HG03457 (cell line): Measurements from ENCODE around the gene OSTF1.

Source experiments
- ATAC-seq: cut with Tn5 transposase; IDR thresholded peaks from one replicate; pipeline ENCODE4 v1.9.1; 2021; ENCODE audit warnings: moderate number of reproducible peaks; ENCODE audit not compliant: unreplicated experiment

The OSTF1 gene, protein sequence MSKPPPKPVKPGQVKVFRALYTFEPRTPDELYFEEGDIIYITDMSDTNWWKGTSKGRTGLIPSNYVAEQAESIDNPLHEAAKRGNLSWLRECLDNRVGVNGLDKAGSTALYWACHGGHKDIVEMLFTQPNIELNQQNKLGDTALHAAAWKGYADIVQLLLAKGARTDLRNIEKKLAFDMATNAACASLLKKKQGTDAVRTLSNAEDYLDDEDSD

DNA sequence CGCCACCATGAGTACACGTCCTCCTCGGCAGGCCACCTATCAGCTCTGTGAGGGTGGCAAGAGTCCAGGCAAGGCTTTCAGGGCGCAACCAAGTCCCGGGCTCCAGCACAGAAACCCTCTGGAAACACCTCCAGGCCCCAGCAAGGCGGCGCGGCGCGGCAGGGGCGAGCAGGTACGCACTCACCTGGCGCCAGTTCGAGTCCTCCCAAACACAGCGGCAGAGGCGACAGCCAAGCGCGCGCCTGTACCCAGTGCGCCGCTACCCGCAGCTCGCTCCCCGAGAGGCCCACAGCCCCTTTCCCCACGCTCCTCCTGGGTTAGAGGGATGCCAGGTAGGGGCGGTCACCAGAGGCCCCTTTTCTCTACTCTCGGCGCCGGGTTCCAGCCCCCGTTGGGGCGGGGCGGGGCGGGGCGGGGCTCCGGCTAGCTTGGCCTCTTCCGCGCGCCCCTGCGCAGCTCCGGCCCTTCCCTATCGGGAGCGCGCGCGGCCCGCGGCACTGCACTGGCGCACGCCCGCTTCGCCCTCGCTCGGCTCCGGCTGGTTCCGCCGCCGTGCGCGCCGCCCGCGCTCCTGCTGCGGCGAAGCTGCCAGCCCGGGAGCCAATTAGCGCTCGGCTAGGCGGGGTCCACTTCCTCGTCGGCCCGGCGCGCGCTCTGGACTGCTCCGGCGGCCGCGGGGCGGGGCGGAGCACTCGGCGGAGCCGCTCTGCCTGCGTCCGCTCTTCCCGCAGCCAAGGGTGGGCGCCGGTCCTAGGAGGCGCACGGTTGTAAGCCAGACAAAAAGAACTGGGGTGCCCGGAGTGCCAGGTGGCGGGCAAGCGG lies at the start of gene OSTF1, which contains the start of gene NMRK1:
OSTF1 (plus strand) TSS at position 691 of the 822 bp plus-strand sequence. CDS start 179 bp downstream, outside the sequence.
NMRK1 (minus strand) TSS at position 332 of the 822 bp plus-strand sequence. CDS start 5,040 bp downstream, outside the sequence.
- peak; percentile 89 for ATAC-seq

- ATAC-seq: no peak
These were observed 49.3 kb upstream of the OSTF1 start for GRCh38 chr9:75039009-75039408.

DNA sequence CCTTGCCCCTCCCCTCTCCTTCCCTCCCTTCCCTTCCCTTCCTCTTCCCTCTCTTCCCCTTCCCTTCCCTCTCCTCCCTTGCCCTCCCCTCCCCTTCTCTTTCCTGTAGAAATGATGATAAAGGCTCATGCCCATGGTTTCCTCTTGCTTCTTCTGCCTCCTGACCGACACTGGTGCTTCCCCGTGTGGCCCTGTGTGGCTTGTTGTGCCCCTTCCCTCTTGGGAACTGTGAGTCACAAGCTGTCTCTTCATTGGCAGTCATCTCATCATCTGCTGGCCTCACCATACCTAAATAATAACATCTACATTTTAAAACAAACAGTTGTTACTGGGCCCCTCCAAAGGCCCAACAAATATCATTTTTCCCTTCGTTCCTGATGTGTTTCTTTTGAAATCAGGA lies 48.5 kb upstream of the OSTF1 start:
- ATAC-seq: no peak

DNA sequence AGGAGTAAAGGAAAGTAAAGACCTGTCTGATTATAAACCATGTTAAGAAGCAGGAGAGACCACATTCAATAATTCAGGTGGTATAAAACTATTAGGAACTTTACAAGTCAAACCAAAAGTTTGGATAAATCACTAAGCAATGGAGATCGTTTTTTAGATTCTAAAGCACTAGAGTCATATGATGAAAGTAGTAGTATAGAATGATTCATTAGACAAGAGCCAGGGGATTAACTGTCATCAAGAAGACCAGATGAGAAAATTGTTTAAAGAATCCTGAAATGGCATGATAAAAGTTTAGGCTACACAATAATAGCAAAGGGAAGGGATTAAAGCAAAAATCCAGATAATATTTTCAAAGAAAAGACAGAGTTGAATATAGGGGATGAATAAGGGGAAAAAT lies 47.3 kb upstream of the OSTF1 start:
- ATAC-seq: no peak

DNA sequence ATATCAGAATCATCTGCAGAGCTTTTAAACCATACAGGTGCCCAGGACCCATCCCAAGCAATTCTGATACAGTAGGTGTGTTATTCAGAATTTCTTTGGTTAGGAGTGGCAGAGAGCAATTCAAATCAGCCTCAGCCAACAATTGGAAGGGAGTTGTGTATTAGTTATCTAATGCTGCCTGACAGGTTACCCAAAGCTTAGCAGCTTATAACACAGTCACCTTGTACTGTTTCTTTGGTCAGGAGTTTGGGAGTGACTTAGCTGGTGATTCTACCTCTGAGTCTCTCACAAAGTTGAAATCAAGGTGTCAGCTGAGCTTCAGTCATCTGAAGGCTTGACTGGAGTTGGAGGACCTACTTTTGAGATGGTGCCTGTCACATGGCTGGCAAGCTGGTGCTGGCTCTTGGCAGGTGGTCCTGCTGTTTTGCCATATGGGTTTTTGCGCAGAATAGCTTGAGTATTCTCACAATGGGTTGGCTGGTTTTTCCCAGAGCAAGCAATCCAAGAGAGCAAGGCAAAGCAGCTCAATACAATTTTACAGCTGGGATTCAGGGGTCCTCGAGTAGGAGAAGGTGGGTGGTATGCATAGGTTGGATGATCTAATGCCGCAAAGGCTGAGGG lies 41.5 kb upstream of the OSTF1 start:
- ATAC-seq: no peak

- no peak for ATAC-seq
These were observed 40.8 kb upstream of the OSTF1 start for GRCh38 chr9:75047506-75047905.

DNA sequence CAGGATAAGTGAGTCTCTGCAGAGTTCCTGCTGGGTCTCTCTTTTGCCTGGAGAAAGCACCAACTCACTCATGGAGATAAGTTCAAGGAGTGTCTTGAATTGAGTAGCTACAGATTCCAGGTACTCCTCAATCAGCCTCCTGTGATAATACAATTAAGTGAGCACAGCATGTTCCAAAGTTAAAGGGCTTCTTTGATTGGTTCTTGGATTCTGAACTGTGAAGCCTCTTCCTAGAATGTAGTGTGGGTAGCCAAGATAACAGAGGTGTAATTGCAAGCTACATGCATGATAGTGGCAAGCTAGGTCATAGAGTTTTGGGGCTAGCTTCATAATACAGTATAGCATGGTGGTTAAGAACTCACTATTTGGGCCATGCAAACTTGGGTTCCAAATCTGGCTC lies 37.0 kb upstream of the OSTF1 start:
- ATAC-seq: no peak

- ATAC-seq: peak; percentile 99
These were observed 34.4 kb upstream of the OSTF1 start for GRCh38 chr9:75053869-75054268.

DNA sequence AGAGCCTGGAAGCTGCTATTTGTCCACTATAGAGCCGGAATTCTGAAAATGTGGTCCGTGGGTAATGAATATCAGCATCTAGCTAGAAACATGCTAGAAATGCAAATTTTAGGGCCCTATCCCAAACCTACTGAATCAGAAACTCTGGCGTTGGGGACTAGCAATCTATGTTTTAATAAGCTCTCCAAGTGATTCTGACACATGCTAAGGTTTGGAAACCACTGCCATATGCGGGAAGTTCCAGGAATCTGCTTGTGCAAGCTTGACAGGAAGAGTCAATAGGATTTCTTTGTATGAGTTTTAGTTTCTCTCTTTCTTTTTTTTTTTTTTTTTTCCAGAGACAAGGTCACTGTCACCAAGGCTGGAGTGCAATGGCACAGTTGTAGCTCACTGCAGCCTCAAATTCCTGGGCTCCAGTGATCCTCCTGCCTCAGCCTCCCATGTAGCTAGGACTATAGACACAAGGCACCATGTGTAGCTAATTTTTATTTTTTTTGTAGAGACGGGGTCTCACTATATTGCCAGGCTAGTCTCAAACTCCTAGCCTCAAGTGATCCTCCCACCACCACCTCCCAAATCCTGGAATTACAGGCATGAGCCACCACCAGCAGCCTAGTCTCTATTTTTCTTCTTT lies 33.8 kb upstream of the OSTF1 start:
- ATAC-seq: no peak

GRCh38 chr9:75061169-75061568 lies 27.1 kb upstream of the OSTF1 start:
- no peak for ATAC-seq

DNA sequence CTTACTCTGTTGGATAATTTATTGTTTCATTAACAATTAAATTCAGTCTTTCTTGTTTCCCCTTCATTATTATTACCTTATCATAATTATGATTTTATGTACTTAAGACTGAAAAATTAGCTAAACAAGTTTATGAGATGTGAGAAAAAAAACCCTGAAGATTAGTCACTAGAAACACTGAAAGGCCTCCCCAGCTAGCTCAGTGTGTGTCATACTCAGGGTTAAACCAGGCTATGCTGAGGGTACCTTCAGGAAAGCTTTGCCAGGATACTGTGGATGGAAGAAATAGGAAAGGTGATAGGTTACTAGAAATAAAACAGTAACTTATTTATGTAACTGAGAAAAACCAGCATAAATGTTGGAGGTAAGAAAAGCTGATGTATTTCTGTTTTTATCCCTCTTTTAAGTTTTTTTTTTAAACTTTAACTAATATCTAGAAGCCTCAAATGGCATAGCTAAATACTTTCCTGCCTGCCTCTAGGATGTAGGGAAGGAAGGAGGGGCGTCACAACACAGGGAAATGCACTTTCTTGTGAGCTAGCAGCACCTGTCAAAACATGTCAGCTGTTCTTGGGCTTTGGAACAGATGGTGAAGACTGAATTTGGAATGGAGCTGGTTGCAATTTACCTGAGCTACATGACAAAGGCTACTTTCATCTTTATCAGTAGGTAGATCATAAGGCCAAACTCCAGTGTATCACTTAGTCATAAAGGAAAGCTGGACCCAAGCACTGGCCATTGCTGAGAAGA lies 24.6 kb upstream of the OSTF1 start:
- ATAC-seq: no peak

DNA sequence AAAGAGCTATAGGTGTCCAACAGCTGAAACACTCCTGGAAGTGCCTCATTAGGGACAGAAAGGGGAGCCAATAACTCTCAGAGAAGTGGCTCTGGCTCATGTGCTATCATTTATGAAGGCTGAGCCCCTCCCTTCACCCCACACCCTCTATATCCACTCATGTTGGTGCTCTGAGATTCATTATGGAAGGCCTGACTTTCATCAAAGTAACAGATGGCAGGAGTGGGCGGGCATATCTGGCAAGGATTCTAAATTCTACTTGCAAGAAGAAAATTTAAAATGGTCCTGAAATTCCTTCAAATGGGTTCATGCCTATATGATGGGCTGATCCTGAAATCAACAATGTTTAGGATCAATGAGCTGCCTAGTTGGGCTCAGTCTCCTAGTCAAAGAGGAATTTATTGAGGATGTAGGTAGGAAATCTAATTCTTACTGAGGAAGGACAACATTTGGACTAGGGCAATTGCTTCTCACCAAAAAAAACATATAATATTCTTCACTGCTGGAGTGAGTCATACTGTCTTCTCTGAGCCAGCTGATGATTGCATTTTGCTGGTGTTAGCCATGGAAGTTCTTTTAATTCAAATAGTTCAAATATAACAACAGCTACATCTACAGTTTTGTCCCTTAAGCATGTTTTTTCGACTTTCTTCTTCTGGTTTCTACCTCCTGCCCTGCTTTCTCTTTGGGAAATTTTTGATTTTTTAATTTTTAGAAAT lies 23.8 kb upstream of the OSTF1 start:
- no peak for ATAC-seq

DNA sequence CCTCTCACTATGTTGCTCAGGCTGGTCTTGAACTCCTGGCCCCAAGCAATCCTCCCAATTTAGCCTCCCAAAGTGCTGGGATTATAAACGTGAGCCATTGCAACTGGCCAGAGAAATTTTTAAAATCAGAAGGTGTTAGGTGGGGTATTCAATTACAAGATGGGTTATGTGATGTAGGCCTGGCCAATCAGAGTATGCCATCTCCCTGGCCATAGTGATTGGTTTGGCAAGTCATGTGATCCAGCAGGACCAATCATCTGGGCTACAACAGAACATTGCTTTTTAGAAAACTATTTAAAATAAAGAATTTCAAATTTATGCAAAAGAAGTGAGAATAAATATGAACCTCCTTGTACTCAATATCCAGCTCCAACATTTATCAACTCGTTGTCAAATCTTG lies 22.8 kb upstream of the OSTF1 start:
- no peak for ATAC-seq

DNA sequence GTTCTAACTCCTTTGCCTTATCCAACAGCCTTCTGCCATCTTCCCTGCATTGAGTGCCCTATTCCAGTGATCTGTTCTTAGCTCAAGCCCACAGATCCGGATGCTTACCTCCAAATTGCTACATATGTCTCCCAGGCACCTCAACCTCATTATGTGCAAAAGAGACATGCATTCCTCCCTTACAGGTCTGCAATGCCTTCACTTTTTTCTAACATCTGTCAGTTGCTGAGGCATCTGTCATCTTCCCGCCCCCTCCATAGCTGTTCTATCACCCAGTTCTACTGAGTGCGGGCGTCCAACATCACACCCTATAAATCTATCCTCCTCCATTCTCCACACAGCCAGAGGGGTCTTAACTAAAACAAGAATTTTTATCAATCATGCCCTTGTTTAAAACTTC lies 20.4 kb upstream of the OSTF1 start:
- no peak for ATAC-seq

- ATAC-seq: no peak
These were observed 19.1 kb upstream of the OSTF1 start for GRCh38 chr9:75069171-75069570.

DNA sequence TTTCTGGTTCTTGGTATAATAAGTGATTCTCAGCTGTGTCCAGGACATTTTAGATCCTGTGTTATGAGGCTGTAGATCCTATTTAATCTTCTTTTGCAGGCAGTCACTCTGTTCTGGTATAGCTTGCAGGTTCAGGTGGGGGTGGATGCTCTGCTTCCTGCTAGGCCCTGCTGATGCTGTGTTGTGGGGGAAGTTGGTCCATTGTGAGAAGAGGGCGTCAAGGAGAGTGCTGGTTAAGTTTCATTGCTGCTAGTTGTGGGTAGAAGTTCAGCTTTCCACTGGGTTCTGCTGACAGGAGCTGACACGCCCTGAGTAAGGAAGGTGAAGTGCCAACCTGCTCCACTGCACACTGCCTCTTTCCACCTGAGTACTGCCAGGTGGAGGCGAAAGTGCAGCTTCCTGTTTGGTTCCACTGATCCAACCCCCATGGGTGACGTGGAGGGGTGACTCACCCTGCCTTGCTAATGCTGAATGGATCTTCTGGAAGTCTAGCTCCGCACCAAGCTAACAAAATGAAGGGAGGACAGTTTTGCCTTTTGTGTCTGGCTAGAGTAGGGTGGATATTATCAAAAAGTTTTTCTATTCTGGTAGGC lies 16.7 kb upstream of the OSTF1 start:
- ATAC-seq: no peak

DNA sequence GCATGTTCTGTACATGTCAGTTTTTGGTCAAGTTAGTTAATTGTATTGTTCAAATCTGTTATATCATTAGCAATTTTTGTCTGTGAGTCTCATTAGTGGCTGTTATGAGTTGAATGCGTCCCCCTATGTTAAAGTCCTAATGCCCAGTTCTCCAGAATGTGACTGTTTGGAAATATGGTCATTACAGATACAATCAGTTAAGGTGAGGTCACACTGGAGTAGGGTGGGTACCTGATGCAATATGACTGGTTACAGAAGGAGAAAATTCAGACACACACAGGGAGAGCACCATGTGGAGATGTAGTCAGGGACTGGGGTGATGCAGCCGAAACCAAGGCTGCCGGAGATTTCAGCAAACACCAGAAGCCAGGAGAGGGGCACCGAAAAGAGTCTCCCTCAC lies 15.4 kb upstream of the OSTF1 start:
- ATAC-seq: no peak

DNA sequence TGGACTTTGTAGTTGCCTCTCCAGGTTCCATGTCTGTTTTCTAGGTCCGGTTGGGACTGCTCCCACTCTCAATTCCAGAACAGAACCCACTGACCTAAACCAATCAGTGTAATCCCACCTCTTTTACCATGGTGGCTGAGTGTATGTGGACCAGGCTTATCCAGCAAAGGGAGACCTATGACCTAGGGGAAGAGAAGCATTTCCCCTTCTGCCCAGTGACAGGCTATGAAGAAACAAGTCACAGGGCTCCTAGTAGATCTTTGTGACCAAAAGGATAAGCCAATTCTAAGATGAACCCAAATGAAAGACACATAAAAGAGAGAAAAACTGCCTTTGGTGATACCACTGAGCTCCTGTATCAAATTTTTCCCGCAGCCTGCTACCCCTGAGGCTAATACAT lies 6.7 kb upstream of the OSTF1 start:
- no peak for ATAC-seq

DNA sequence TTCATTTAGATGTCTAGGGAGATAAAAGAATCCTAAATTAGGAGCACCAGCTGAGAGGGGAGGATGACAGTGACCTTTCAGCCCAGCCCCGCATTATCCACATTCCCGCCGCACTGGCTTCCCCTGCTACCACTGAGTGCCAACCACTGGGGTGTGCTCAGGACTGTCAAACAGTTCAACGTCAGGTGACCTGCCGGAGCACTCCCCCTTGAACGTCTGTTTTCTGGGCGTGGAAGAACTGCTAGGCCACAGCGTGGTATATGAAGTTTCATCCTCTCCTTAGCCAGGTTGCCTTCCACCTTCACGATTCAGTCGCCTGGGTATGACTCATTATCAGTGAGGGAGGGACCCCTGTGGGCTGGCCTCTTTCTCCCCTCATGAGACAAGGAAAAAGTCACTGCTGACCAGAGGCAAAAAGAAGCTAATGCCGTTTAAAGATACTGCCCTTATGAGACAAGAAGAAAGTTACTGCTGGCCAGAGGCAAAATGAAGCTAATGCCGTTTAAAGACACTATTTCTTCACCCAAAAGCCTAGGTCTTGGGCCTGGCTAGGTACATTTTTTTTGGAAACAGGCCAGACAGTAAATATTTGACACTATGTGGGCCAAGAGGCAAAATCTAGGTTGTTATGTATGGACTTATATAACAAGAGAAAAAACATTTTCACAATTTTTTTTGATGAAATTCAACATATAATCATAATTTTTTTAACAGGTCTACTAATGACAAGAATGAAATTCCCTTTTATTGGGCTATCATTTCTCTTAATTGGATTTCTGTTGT lies 4.9 kb upstream of the OSTF1 start:
- no peak for ATAC-seq
